ENCODE data around the gene GART. TPM values are rescaled to one million over a fixed set of nuclear protein-coding genes. Genes with fewer than 3 reads are reported as not detected.

The GART gene
- total RNA-seq = 10 to 100 TPM; 75.4 to 85.1 TPM
- polyA plus RNA-seq = 10 to 100 TPM; 56.1 to 57.7 TPM

DNA sequence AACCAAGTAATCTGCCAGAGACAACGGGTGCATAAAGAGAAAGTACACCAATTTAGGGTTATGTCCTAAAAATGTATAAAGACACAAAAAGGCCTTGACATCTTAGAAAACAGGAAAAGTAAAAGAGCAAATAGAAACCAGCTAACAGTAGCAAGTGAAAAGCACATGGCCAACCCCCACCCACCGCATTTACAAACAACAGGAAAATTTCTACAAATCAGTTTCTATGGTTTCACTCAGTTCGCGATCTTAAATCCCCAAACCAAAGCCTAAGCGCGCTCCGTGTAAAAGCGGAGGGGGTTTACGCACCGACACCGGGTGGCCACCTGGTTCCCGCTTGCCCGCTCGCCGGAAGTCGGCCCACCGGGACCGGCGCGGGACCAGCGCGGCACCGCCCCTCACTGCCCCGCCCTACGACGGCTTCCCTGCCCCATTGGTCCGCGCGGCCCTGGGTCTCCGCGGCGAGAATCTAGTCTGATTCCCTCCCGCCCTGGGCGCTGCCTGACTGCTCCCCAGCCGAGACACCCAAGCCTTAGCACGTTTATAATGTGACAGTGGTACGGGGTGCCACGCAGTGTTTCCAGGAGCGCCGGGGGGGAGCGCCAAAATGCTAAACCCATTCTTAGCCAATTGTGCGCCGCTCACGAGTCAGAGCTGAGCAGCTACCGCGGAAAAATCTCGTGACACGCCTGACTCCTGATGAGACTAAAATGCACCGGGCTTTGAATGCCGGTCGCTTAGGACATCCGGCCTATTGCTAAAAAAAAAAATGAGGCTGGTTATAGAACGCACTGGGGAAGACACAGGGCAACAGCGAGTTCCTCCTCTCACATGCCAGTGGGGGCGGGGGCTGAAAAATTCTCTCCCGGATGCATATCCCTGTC, at the start of gene GART:
Gene GART (minus strand): TSS at position 362 of the 884 bp plus-strand sequence. CDS start 2,802 bp downstream, outside the sequence.
- intact Hi-C loops (cut with micrococcal nuclease) = loop anchor here (1.0 to 10.0 kb wide), 8 partner anchors 51 to 1505 kb away; partner anchors contain the start of genes CFAP298, DNAJC28, IFNAR1 and ITSN1
- peaks cover 44% of the 10 kb centered on the region for H3K4me1 ChIP-seq (ENCODE audit: insufficient read depth, low read length)
- CTCF ChIA-PET (ENCODE audit: partially characterized antibody) = interaction anchor here (1.0 to 2.1 kb wide), 3 partner anchors 47 to 64 kb away, joined by 3 to 6 read pairs (median 3); partner anchors contain the start of genes DONSON and TMEM50B
- Mint-ChIP-seq H3K4me1 (peaks cover 27 to 65% (median 43%) of the 10 kb centered on the region in 4 donors), H3K9me3 (peaks cover 0 to 4% (median 0%) of the 10 kb centered on the region in 8 donors), H3K4me3 (peak within 1 kb of the TSS; percentile 96 to 100 (median 98)), H3K27ac (peak within 1 kb of the TSS; percentile 98 to 100 (median 100)), H3K27me3 (no peaks in the 10 kb centered on the region), H3K36me3 (peaks cover 16 to 47% of the 10 kb centered on the region in 2 donors)
- DNase-seq = peak; percentile 79 to 87 (median 82)
- H3K27me3 ChIP-seq (ENCODE audit: insufficient read depth, low read length) = no peaks in the 10 kb centered on the region
- H3K36me3 ChIP-seq (ENCODE audit: insufficient read depth, low read length) = peaks cover 11% of the 10 kb centered on the region
- peak within 1 kb of the TSS; percentile 87 to 96 for H3K4me3 ChIP-seq (ENCODE audit: low read length in 2 of 2)
- POLR2A ChIA-PET (ENCODE audit: partially characterized antibody) = interaction anchor here (0.6 to 4.7 kb wide), 18 partner anchors 9 to 1392 kb away, joined by 3 to 93 read pairs (median 7); partner anchors contain the start of genes CFAP298, DNAJC28, DONSON and IFNAR1
- H3K9me3 ChIP-seq (ENCODE audit: control insufficient read depth in 1 of 2, low read length in 2 of 2) = no peaks in the 10 kb centered on the region
- H3K27ac ChIP-seq (ENCODE audit: low read depth, low read length) = peak within 1 kb of the TSS; percentile 99

DNA sequence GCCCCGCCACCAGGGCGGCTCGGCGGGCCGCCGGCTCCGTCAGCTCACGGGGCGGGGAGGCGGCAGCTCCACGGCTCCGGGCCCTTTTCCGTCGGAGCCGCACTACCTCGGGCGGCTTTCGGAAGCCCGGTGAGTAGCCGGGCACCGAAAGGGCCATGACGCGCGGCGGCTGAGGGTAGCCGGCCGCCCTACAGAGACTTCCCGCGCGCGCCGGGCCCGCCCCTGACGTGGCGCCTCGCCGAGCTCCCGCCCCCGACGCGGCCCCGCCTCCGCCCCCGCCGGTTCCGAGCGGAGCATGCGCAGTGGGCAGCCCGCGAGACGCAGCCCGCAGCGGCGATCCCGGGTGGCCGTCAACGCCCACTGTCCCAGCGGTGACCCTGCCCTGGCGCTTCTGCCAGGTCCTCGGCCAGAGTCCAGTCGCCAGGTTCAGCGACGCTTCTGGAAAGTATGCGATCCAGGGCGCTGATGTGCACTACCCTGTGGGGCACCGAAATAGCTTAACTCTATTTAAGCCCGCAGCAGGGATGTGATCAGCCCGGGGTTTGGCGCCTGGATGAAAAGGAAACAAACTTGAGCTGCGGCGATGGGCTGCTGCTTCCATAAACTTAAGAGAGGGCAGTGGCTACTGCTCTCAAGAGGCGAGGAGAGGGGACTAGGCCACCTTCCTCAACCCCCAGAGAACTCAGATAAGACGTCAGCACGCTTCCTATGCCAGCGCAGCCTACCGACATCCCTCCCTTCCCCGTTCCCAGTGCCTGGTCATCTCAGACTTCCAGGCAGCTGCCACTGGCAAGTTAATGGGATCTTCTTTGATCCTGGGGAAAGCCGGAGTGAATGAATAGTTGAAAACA, 46.8 kb upstream of the GART start, which contains the start of gene DONSON:
Gene DONSON (minus strand): TSS at position 200 of the 851 bp plus-strand sequence. CDS start 43 bp downstream, at position 157.
- DNase-seq = peak; percentile 82 to 92 (median 89)
- Histone ChIP-seq H3K27ac (ENCODE audit: low read depth, low read length) (peak within 1 kb of the TSS; percentile 78), H3K4me3 (ENCODE audit: low read length in 2 of 2) (peak within 1 kb of the TSS; percentile 60 to 72), H3K36me3 (ENCODE audit: insufficient read depth, low read length) (no peaks in the 10 kb centered on the region), H3K4me1 (ENCODE audit: insufficient read depth, low read length) (peaks cover 14% of the 10 kb centered on the region), H3K27me3 (ENCODE audit: insufficient read depth, low read length) (no peaks in the 10 kb centered on the region), H3K9me3 (ENCODE audit: control insufficient read depth in 1 of 2, low read length in 2 of 2) (no peaks in the 10 kb centered on the region)
- H3K4me1 Mint-ChIP-seq = peaks cover 5 to 18% (median 10%) of the 10 kb centered on the region in 4 donors
- H3K4me3 Mint-ChIP-seq = peak within 1 kb of the TSS; percentile 92 to 98 (median 94)
- no peaks in the 10 kb centered on the region for H3K9me3 Mint-ChIP-seq
- ChIA-PET POLR2A (ENCODE audit: partially characterized antibody) (interaction anchor here (0.6 to 2.5 kb wide), 23 partner anchors 9 to 861 kb away, joined by 3 to 38 read pairs (median 4); partner anchors contain the start of genes DNAJC28, GART, SON and SYNJ1), CTCF (ENCODE audit: partially characterized antibody) (interaction anchor here (0.7 to 2.6 kb wide), 8 partner anchors 15 to 228 kb away, joined by 3 to 27 read pairs (median 4); partner anchors contain the start of gene GART)
- no peaks in the 10 kb centered on the region for H3K27me3 Mint-ChIP-seq
- intact Hi-C loops (cut with micrococcal nuclease) = loop anchor here (1.0 kb wide), 1 partner anchor 45 kb away; the partner anchor contains the start of gene SON
- peaks cover 0 to 5% of the 10 kb centered on the region in 2 donors for H3K36me3 Mint-ChIP-seq
- peak within 1 kb of the TSS; percentile 76 to 96 (median 95) for H3K27ac Mint-ChIP-seq

DNA sequence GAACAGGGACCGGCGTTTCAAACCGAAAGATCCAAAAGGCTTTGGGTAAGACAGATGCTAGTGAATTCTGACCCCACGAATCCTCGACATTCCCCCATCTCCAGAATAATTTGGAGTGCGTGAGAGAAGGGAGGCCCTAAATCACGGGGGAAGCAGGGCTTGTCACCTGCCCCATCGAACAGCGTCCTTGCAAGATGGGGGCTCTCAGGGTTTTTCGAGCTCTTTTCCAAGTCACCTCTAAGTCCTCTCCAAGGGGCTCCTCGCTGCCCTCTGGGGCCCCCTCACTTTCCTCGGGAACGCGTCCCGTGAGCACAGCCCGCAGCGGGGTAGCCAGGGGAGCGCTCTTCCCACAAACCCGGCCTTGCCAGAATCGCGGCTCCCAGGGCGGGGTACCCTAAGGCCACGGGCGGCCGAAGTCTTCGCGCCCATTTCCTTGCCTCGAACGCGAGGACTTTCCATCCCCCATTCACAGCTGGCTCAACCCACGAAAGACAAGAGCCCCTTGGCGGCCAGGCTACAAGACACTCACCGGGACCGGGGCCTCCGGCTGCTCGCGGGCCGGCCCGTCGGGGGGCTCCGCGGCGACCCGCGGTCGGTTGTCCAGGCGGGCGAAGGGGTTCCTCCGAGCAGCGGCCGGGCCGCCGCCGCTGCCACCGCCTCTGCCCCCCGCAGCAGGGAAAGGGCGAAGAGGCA, 46.0 kb upstream of the GART start:
- Histone ChIP-seq H3K9me3 (ENCODE audit: control insufficient read depth in 1 of 2, low read length in 2 of 2) (no peaks in the 10 kb centered on the region), H3K27ac (ENCODE audit: low read depth, low read length) (peak overlapping the region; percentile 78), H3K4me3 (ENCODE audit: low read length in 2 of 2) (peak overlapping the region; percentile 60 to 72), H3K4me1 (ENCODE audit: insufficient read depth, low read length) (peaks cover 14% of the 10 kb centered on the region), H3K27me3 (ENCODE audit: insufficient read depth, low read length) (no peaks in the 10 kb centered on the region), H3K36me3 (ENCODE audit: insufficient read depth, low read length) (no peaks in the 10 kb centered on the region)
- H3K27ac Mint-ChIP-seq = peak overlapping the region; percentile 68 to 91 (median 83)
- DNase-seq = peak in 2 of 5 donors; percentile 11 to 44
- peak overlapping the region; percentile 84 to 89 (median 86) for H3K4me3 Mint-ChIP-seq
- POLR2A ChIA-PET (ENCODE audit: partially characterized antibody) = interaction anchor here (0.6 to 2.5 kb wide), 21 partner anchors 9 to 860 kb away, joined by 3 to 38 read pairs (median 4); partner anchors contain the start of genes DNAJC28, GART, SON and SYNJ1
- peaks cover 0 to 5% of the 10 kb centered on the region in 2 donors for H3K36me3 Mint-ChIP-seq
- H3K9me3 Mint-ChIP-seq = no peaks in the 10 kb centered on the region
- H3K4me1 Mint-ChIP-seq = peaks cover 5 to 18% (median 10%) of the 10 kb centered on the region in 4 donors
- H3K27me3 Mint-ChIP-seq = no peaks in the 10 kb centered on the region
- intact Hi-C loops (cut with micrococcal nuclease) = loop anchor here (1.0 to 2.0 kb wide), 2 partner anchors 15 to 45 kb away; partner anchors contain the start of gene SON
- CTCF ChIA-PET (ENCODE audit: partially characterized antibody) = interaction anchor here (0.8 to 2.6 kb wide), 8 partner anchors 14 to 817 kb away, joined by 3 to 27 read pairs (median 4); partner anchors contain the start of genes GART and PAXBP1

DNA sequence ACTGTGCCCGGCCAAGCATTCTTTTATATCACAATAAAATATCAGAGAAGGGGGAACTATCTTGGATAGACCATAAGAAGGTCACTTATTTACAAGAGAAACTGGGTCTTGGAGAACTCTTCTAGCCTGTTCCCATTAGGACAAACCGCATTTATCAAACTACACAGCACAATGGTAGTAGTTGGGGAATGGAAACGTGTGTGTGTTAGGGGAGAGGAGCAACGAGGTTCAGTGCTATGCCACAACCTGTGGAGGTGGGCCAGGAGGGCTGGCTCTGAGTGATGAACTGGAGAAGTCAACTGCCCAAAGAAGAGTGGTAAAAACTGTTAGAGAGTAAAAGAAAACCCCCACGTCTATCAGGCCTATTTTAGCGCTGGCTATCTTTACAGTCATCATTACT, 45.0 kb upstream of the GART start:
- H3K9me3 Mint-ChIP-seq = no peaks in the 10 kb centered on the region
- POLR2A ChIA-PET (ENCODE audit: partially characterized antibody) = interaction anchor here (1.2 kb wide), 1 partner anchor 44 kb away, joined by 3 read pairs; no protein-coding TSS in a partner anchor
- Histone ChIP-seq H3K4me3 (ENCODE audit: low read length in 2 of 2) (no peak overlapping the region), H3K4me1 (ENCODE audit: insufficient read depth, low read length) (peaks cover 14% of the 10 kb centered on the region), H3K27ac (ENCODE audit: low read depth, low read length) (no peak overlapping the region), H3K36me3 (ENCODE audit: insufficient read depth, low read length) (no peaks in the 10 kb centered on the region), H3K27me3 (ENCODE audit: insufficient read depth, low read length) (no peaks in the 10 kb centered on the region), H3K9me3 (ENCODE audit: control insufficient read depth in 1 of 2, low read length in 2 of 2) (no peaks in the 10 kb centered on the region)
- CTCF ChIA-PET (ENCODE audit: partially characterized antibody) = interaction anchor here (1.1 kb wide), 1 partner anchor 19 kb away, joined by 3 read pairs; no protein-coding TSS in a partner anchor
- intact Hi-C loops (cut with micrococcal nuclease) = loop anchor here (2.0 kb wide), 1 partner anchor 14 kb away; no protein-coding TSS in a partner anchor
- H3K36me3 Mint-ChIP-seq = peaks cover 0 to 5% of the 10 kb centered on the region in 2 donors
- H3K27ac Mint-ChIP-seq = peak overlapping the region in 3 of 7 donors; percentile 25 to 78 (median 42)
- peak overlapping the region in 7 of 8 donors; percentile 7 to 68 (median 53) for H3K4me3 Mint-ChIP-seq
- no peak for DNase-seq
- no peaks in the 10 kb centered on the region for H3K27me3 Mint-ChIP-seq
- H3K4me1 Mint-ChIP-seq = peaks cover 5 to 18% (median 10%) of the 10 kb centered on the region in 4 donors

DNA sequence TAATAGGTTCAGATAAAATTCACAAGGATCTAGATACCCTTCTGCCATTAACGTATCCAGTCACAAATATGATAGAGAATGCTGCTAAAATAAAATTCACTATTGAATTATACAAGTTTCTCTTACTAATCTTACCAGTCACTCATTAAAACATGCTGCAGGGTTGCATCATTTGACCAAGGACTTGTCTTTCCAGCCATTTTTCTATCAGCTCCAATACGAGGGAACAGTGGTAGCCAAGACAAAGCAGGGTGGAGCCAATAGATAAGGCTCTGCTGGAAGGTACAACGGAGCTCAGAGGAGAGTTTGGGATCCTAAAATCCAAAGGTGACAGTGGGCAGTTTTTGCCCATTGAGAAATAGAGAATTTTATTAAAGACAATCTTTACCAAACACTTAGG, 42.5 kb upstream of the GART start:
- ChIA-PET POLR2A (ENCODE audit: partially characterized antibody) (interaction anchor here (1.3 kb wide), 1 partner anchor 41 kb away, joined by 4 read pairs; the partner anchor contains the start of gene SON), CTCF (ENCODE audit: partially characterized antibody) (interaction anchor here (2.4 kb wide), 1 partner anchor 10 kb away, joined by 7 read pairs; no protein-coding TSS in a partner anchor)
- Mint-ChIP-seq H3K9me3 (no peaks in the 10 kb centered on the region), H3K27ac (no peak overlapping the region), H3K4me3 (no peak overlapping the region), H3K36me3 (peaks cover 0 to 10% of the 10 kb centered on the region in 2 donors), H3K27me3 (no peaks in the 10 kb centered on the region), H3K4me1 (peaks cover 7 to 18% (median 10%) of the 10 kb centered on the region in 4 donors)
- Histone ChIP-seq H3K36me3 (ENCODE audit: insufficient read depth, low read length) (no peaks in the 10 kb centered on the region), H3K27ac (ENCODE audit: low read depth, low read length) (no peak overlapping the region), H3K4me3 (ENCODE audit: low read length in 2 of 2) (no peak overlapping the region), H3K9me3 (ENCODE audit: control insufficient read depth in 1 of 2, low read length in 2 of 2) (no peaks in the 10 kb centered on the region), H3K4me1 (ENCODE audit: insufficient read depth, low read length) (peaks cover 12% of the 10 kb centered on the region), H3K27me3 (ENCODE audit: insufficient read depth, low read length) (no peaks in the 10 kb centered on the region)
- intact Hi-C loops (cut with micrococcal nuclease) = no loop called here
- no peak for DNase-seq

Measured in CD4-positive, alpha-beta memory T cell (primary cell).